ENCODE measurements around the gene PEAK1. TPM values are rescaled to one million over a fixed set of nuclear protein-coding genes. Genes with fewer than 3 reads are reported as not detected.

Gene PEAK1
- total RNA-seq, 2 donors from 2014 or later = 25.4 to 38.4 TPM

DNA sequence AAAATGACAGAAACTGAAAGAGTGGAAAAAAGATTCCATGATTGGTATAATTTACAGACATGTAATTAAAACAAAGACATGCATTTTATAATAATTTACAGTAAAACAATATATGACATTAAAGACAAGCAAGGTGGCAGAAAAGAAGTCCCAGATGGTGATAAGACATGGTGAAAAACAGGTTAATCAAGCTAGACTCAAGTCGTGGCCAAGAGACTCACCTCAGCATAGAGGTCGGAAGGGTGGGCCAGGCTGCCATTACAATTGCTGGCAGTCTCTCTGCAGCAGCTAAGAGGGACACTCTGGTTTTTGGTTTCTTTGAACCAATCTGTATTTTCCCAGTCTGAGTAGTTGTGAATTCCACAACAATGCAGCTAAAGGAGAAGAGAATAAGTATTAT, 367.3 kb downstream of the PEAK1 start:
- Histone ChIP-seq H3K9ac (ENCODE audit: extremely low read depth, low read length, poor library complexity, severe bottlenecking) (no peak overlapping the region), H3K27me3 (ENCODE audit: control insufficient read depth, insufficient read depth, low read length, poor library complexity, severe bottlenecking) (no peaks in the 10 kb centered on the region), H3K9me3 (ENCODE audit: control insufficient read depth, low read length) (no peaks in the 10 kb centered on the region), H3K4me1 (ENCODE audit: control insufficient read depth, insufficient read depth, low read length) (no peaks in the 10 kb centered on the region), H3K36me3 (ENCODE audit: control insufficient read depth, insufficient read depth, low read length) (peaks cover 57% of the 10 kb centered on the region), H3K4me3 (ENCODE audit: low read length) (no peak overlapping the region), H3K27ac (ENCODE audit: low read depth, low read length) (no peak overlapping the region)
- H3K36me3 Mint-ChIP-seq (ENCODE audit: low read depth) = peaks cover 32% of the 10 kb centered on the region
- H3K4me1 Mint-ChIP-seq = peaks cover 5% of the 10 kb centered on the region
- TF ChIP-seq, protein P1, sequence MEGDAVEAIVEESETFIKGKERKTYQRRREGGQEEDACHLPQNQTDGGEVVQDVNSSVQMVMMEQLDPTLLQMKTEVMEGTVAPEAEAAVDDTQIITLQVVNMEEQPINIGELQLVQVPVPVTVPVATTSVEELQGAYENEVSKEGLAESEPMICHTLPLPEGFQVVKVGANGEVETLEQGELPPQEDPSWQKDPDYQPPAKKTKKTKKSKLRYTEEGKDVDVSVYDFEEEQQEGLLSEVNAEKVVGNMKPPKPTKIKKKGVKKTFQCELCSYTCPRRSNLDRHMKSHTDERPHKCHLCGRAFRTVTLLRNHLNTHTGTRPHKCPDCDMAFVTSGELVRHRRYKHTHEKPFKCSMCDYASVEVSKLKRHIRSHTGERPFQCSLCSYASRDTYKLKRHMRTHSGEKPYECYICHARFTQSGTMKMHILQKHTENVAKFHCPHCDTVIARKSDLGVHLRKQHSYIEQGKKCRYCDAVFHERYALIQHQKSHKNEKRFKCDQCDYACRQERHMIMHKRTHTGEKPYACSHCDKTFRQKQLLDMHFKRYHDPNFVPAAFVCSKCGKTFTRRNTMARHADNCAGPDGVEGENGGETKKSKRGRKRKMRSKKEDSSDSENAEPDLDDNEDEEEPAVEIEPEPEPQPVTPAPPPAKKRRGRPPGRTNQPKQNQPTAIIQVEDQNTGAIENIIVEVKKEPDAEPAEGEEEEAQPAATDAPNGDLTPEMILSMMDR (conservative IDR thresholded peaks at IDR 0.05) = no peak
- no peaks in the 10 kb centered on the region for H3K9me3 Mint-ChIP-seq
- no peaks in the 10 kb centered on the region for H3K27me3 Mint-ChIP-seq (ENCODE audit: insufficient read depth)
- no peak for DNase-seq
- no peak overlapping the region for H3K27ac Mint-ChIP-seq
- whole genome bisulfite sequencing, 2 experiments (ENCODE audit: insufficient coverage in 1 of 2, insufficient read length in 1 of 2) = 91 to 93% methylated on average over 2 of the region's 2 CpGs
- H3K4me3 Mint-ChIP-seq = no peak overlapping the region

Other genes starting within 250 kb of the PEAK1 start
- gene HMG20A, start 784 bp upstream of the PEAK1 start, total RNA-seq = 10 to 100 TPM; 49.8 to 58.2 TPM
- 10 to 100 TPM in 1 of 2 donors, 1 to 10 TPM in 1; 7.9 to 19.7 TPM for gene LINGO1, start 212.8 kb upstream of the PEAK1 start, total RNA-seq

All from endodermal cell (in vitro differentiated cells).